Gastroesophageal sphincter (tissue), 4 donors: ENCODE data around the gene DACT1. TPM values are rescaled to one million over a fixed set of nuclear protein-coding genes. Genes with fewer than 3 reads are reported as not detected.
"Not testable (repeated sequence)": the region's sequence is repeated elsewhere in the genome, so short reads cannot be mapped to it uniquely, and the experiment has no call there.

ENCODE experiments used
- ATAC-seq: fragments of 150-250 bp; one replicate; pipeline ENCODE4 v1.9.1; 2016; ENCODE audit warnings: mild to moderate bottlenecking, moderate library complexity
- H3K27ac ChIP-seq, 4 donors: fragments of 200-600 bp; sonication (generic) in 3 of 4; 1 replicate in 3 of 4; 2 replicates in 1 of 4; pipeline ENCODE4 v1.5.1; 2016 to 2019
- H3K27me3 ChIP-seq: fragments of 200-600 bp; sonication (generic); one replicate; pipeline ENCODE4 v1.5.1; 2019
- H3K36me3 ChIP-seq, 2 donors: fragments of 200-600 bp; sonication (generic); one replicate each; pipeline ENCODE4 v1.5.1; 2019; ENCODE audit warnings: control low read depth in 1 of 2
- H3K4me1 ChIP-seq, 3 donors: fragments of 200-600 bp; sonication (generic); 1 replicate in 2 of 3; 2 replicates in 1 of 3; pipeline ENCODE4 v1.5.1; 2016 to 2019; ENCODE audit warnings: control low read depth in 2 of 3
- H3K4me3 ChIP-seq, 2 donors: fragments of 200-600 bp; sonication (generic); one replicate each; pipeline ENCODE4 v1.5.1; 2019; ENCODE audit warnings: mild to moderate bottlenecking in 1 of 2, moderate library complexity in 1 of 2
- H3K9me3 ChIP-seq, 3 donors: fragments of 200-600 bp; sonication (generic); one replicate each; pipeline ENCODE4 v1.5.1; 2017 to 2019; ENCODE audit warnings: control low read depth in 2 of 3
- CTCF ChIP-seq, 4 experiments: fragments of 200-600 bp in 2 of 4; fragments of 450-650 bp in 2 of 4; sonication (generic) in 1 of 4; IDR thresholded peaks; one replicate each; pipeline ENCODE4 v1.5.1; 2017 to 2019; ENCODE audit warnings: antibody characterized with exemption in 4 of 4, mild to moderate bottlenecking in 2 of 4, moderate library complexity in 2 of 4
- EP300 ChIP-seq: sonication (generic); formaldehyde crosslinking; IDR thresholded peaks from one replicate; pipeline ENCODE4 v1.6.1; 2017; ENCODE audit warnings: antibody characterized with exemption, mild to moderate bottlenecking
- POLR2A ChIP-seq, 2 donors: fragments of 450-650 bp; IDR thresholded peaks; one replicate each; pipeline ENCODE4 v1.6.1; 2017; ENCODE audit warnings: antibody characterized with exemption in 2 of 2, mild to moderate bottlenecking in 2 of 2, moderate library complexity in 1 of 2
- POLR2AphosphoS5 ChIP-seq: sonication (generic); formaldehyde crosslinking; IDR thresholded peaks from one replicate; pipeline ENCODE4 v1.6.1; 2017; ENCODE audit warnings: antibody characterized with exemption
- WGBS, 2 donors: methylation state at CpG; one replicate each; pipeline ENCODE4 v1.1.5; 2018; ENCODE audit warnings: low coverage in 1 of 2; 5-methylcytosine and 5-hydroxymethylcytosine counted together
- total RNA-seq, 4 donors: library from RNA; depleted of rRNA; stranded (reverse); fragments of >200 nt; gene quantifications; one replicate each; pipeline ENCODE4 v1.1.0, GENCODE V29; 2016

DACT1 gene
- 10 to 100 TPM in 1 of 4 donors, 1 to 10 TPM in 3; 3.9 to 17.5 (median 7.4) TPM for total RNA-seq

GRCh38 chr14:58637391-58638230, at the start of gene DACT1:
Gene DACT1, plus strand, starts transcription at chr14:58637962. Its CDS starts 241 bp downstream, at chr14:58638203.
- no peaks in the 10 kb centered on the region for H3K27me3 ChIP-seq
- H3K27ac ChIP-seq, result peak within 1 kb of the TSS; percentile 24 to 91 (median 88)
- H3K9me3 ChIP-seq, result no peaks in the 10 kb centered on the region
- 0% methylated on average over 13 of the region's 94 CpGs; no CpG with 5 or more reads in 1 of the 2 donors for WGBS, 2 donors
- ATAC-seq, result peak; percentile 72
- TF ChIP-seq POLR2AphosphoS5, result peak; percentile 35
- peak in 1 of 2 donors; percentile 57 for TF ChIP-seq POLR2A (IDR thresholded peaks at IDR 0.05)
- TF ChIP-seq EP300, result no peak
- peak in 3 of 4 experiments; percentile 17 to 28 (median 18) for TF ChIP-seq CTCF (IDR thresholded peaks at IDR 0.05)
- peaks cover 0 to 38% (median 13%) of the 10 kb centered on the region in 3 donors for H3K4me1 ChIP-seq
- peaks cover 0 to 12% of the 10 kb centered on the region in 2 donors for H3K36me3 ChIP-seq
- peak within 1 kb of the TSS; percentile 58 to 88 for H3K4me3 ChIP-seq

GRCh38 chr14:58588321-58588720, 49.4 kb upstream of the DACT1 start:
- H3K36me3 ChIP-seq, ATAC-seq: not testable (repeated sequence)

GRCh38 chr14:58593977-58594376, 43.8 kb upstream of the DACT1 start:
- no peak for ATAC-seq
- TF ChIP-seq POLR2A (IDR thresholded peaks at IDR 0.05) (no peak), POLR2AphosphoS5 (no peak), EP300 (no peak), CTCF (IDR thresholded peaks at IDR 0.05) (no peak)
- H3K27me3 ChIP-seq, result no peaks in the 10 kb centered on the region
- no peaks in the 10 kb centered on the region for H3K9me3 ChIP-seq
- H3K36me3 ChIP-seq, result no peaks in the 10 kb centered on the region
- H3K27ac ChIP-seq, result no peak overlapping the region
- WGBS, 2 donors, result 83% methylated on average over 1 of the region's 4 CpGs; no CpG with 5 or more reads in 1 of the 2 donors
- H3K4me3 ChIP-seq, result no peak overlapping the region
- no peaks in the 10 kb centered on the region for H3K4me1 ChIP-seq

More at GRCh38 chr14:58588321-58588720, 49.4 kb upstream of the DACT1 start:
- not testable (repeated sequence) for H3K4me1 ChIP-seq, H3K4me3 ChIP-seq, H3K27me3 ChIP-seq, H3K9me3 ChIP-seq, H3K27ac ChIP-seq
- WGBS, 2 donors, result no CpG with 5 or more reads among the region's 18 CpGs

GRCh38 chr14:58597041-58597440, 40.7 kb upstream of the DACT1 start:
- Histone ChIP-seq H3K27ac (no peak overlapping the region), H3K4me3 (no peak overlapping the region), H3K27me3 (no peaks in the 10 kb centered on the region), H3K4me1 (no peaks in the 10 kb centered on the region), H3K36me3 (no peaks in the 10 kb centered on the region), H3K9me3 (no peaks in the 10 kb centered on the region)
- TF ChIP-seq POLR2A (IDR thresholded peaks at IDR 0.05) (no peak), EP300 (no peak), CTCF (IDR thresholded peaks at IDR 0.05) (no peak)
- ATAC-seq, result no peak
- 70 to 94% methylated on average over 3 to 4 of the region's 4 CpGs for WGBS, 2 donors

GRCh38 chr14:58598028-58598803, 39.5 kb upstream of the DACT1 start:
- H3K27ac ChIP-seq, result no peak overlapping the region
- no peaks in the 10 kb centered on the region for H3K9me3 ChIP-seq
- no peak overlapping the region for H3K4me3 ChIP-seq
- TF ChIP-seq CTCF (IDR thresholded peaks at IDR 0.05) (no peak), POLR2A (IDR thresholded peaks at IDR 0.05) (no peak)
- no peaks in the 10 kb centered on the region for H3K27me3 ChIP-seq
- H3K36me3 ChIP-seq, result no peaks in the 10 kb centered on the region
- no peak for ATAC-seq
- 61% methylated on average over 4 of the region's 4 CpGs; no CpG with 5 or more reads in 1 of the 2 donors for WGBS, 2 donors
- H3K4me1 ChIP-seq, result no peaks in the 10 kb centered on the region
